Endodermal cell (in vitro differentiated cells): ENCODE results near the gene TMEM45B. TPM values are rescaled to one million over a fixed set of nuclear protein-coding genes. Genes with fewer than 3 reads are reported as not detected.
A peak's percentile ranks its signal among the peaks of the same experiment; 100 is the strongest.

Experiments used
- DNase-seq: peaks from one replicate; pipeline ENCODE4 v3.0.0-alpha.2; 2017
- H3K27ac ChIP-seq: 2 replicates; pipeline ENCODE4 v1.5.1; 2013; ENCODE audit warnings: mild to moderate bottlenecking, low read depth, low read length, moderate library complexity
- H3K27me3 ChIP-seq: 2 replicates; pipeline ENCODE4 v1.6.1; 2013; ENCODE audit warnings: mild to moderate bottlenecking, low read length, moderate library complexity; ENCODE audit not compliant: insufficient read depth, control insufficient read depth, poor library complexity, severe bottlenecking
- H3K36me3 ChIP-seq: 2 replicates; pipeline ENCODE4 v1.7.0; 2013; ENCODE audit warnings: mild to moderate bottlenecking, low read length, moderate library complexity; ENCODE audit not compliant: control insufficient read depth, insufficient read depth
- H3K4me1 ChIP-seq: one replicate; pipeline ENCODE4 v1.7.0; 2013; ENCODE audit warnings: low read length; ENCODE audit not compliant: control insufficient read depth, insufficient read depth
- H3K4me3 ChIP-seq: 2 replicates; pipeline ENCODE4 v1.5.1; 2013; ENCODE audit warnings: mild to moderate bottlenecking, low read length, moderate library complexity
- H3K9ac ChIP-seq: 2 replicates; pipeline ENCODE4 v1.6.1; 2013; ENCODE audit warnings: mild to moderate bottlenecking, low read length, moderate library complexity; ENCODE audit not compliant: poor library complexity, severe bottlenecking; ENCODE audit errors: extremely low read depth
- H3K9me3 ChIP-seq: 2 replicates; pipeline ENCODE4 v1.6.1; 2013; ENCODE audit warnings: mild to moderate bottlenecking, low read length, moderate library complexity; ENCODE audit not compliant: control insufficient read depth
- H3K27ac Mint-ChIP-seq: 2 replicates; pipeline ENCODE4 v1.8.0; 2020; ENCODE audit warnings: mixed read lengths
- H3K27me3 Mint-ChIP-seq: 2 replicates; pipeline ENCODE4 v1.8.0; 2021; ENCODE audit warnings: mild to moderate bottlenecking, mixed read lengths; ENCODE audit not compliant: insufficient read depth
- H3K36me3 Mint-ChIP-seq: 2 replicates; pipeline ENCODE4 v1.8.0; 2020; ENCODE audit warnings: low read depth, mixed read lengths
- H3K4me1 Mint-ChIP-seq: 2 replicates; pipeline ENCODE4 v1.8.0; 2020; ENCODE audit warnings: mixed read lengths
- H3K4me3 Mint-ChIP-seq: 2 replicates; pipeline ENCODE4 v1.8.0; 2020; ENCODE audit warnings: mild to moderate bottlenecking, moderate library complexity, mixed read lengths
- H3K9me3 Mint-ChIP-seq: 2 replicates; pipeline ENCODE4 v1.8.0; 2020; ENCODE audit warnings: mild to moderate bottlenecking, mixed read lengths
- CTCF ChIP-seq: fragments of 200-600 bp; sonication (generic); conservative IDR thresholded peaks from 2 replicates; pipeline ENCODE4 v1.5.0; 2021; ENCODE audit warnings: antibody characterized with exemption, mild to moderate bottlenecking
- WGBS, 2 experiments: methylation state at CpG; one replicate each; pipeline versions ENCODE4 v1.1.5 to v1.1.7; 2013; ENCODE audit warnings: missing lambda C conversion rate in 2 of 2, mixed read lengths in 1 of 2; ENCODE audit not compliant: insufficient coverage in 1 of 2, insufficient read length in 1 of 2; 5-methylcytosine and 5-hydroxymethylcytosine counted together
- total RNA-seq, 2 donors: library from RNA; stranded (reverse); fragmentation: NEBNext Ultra II Directional in 1 of 2; extraction: Animal tissue kit (Norgen Biotek cat#: 25700) in 1 of 2; gene quantifications; 2 replicates in 1 of 2; 3 replicates in 1 of 2; pipeline ENCODE4 v1.2.1, GENCODE V29; 2021

The TMEM45B gene
- total RNA-seq, 2 donors from 2014 or later: not detected

- Mint-ChIP-seq H3K9me3 (no peaks in the 10 kb centered on the region), H3K27me3 (no peaks in the 10 kb centered on the region), H3K4me1 (peaks cover 21% of the 10 kb centered on the region), H3K27ac (no peak overlapping the region), H3K36me3 (peaks cover 13% of the 10 kb centered on the region), H3K4me3 (no peak overlapping the region)
- no peak for TF ChIP-seq CTCF
- Histone ChIP-seq H3K4me1 (no peaks in the 10 kb centered on the region), H3K9me3 (no peaks in the 10 kb centered on the region), H3K4me3 (no peak overlapping the region), H3K9ac (no peak overlapping the region), H3K27ac (no peak overlapping the region), H3K27me3 (no peaks in the 10 kb centered on the region), H3K36me3 (peaks cover 15% of the 10 kb centered on the region)
- DNase-seq: no peak
- 89% methylated on average over 10 to 11 of the region's 11 CpGs for WGBS, 2 experiments
These were observed 39.4 kb downstream of the TMEM45B start for GRCh38 chr11:129855086-129855485.

- no peaks in the 10 kb centered on the region for H3K4me1 ChIP-seq
- H3K9ac ChIP-seq: no peak overlapping the region
- WGBS, 2 experiments: 73 to 89% methylated on average over 5 to 8 of the region's 8 CpGs
- Mint-ChIP-seq H3K36me3 (peaks cover 20% of the 10 kb centered on the region), H3K4me3 (no peak overlapping the region), H3K27ac (no peak overlapping the region), H3K27me3 (no peaks in the 10 kb centered on the region), H3K9me3 (no peaks in the 10 kb centered on the region), H3K4me1 (peaks cover 21% of the 10 kb centered on the region)
- no peak overlapping the region for H3K4me3 ChIP-seq
- peaks cover 22% of the 10 kb centered on the region for H3K36me3 ChIP-seq
- no peak overlapping the region for H3K27ac ChIP-seq
- H3K27me3 ChIP-seq: no peaks in the 10 kb centered on the region
- DNase-seq: no peak
- H3K9me3 ChIP-seq: no peaks in the 10 kb centered on the region
- TF ChIP-seq CTCF: no peak
These were observed 40.4 kb downstream of the TMEM45B start for GRCh38 chr11:129856036-129856435.

GRCh38 chr11:129861702-129862522 lies 46.3 kb downstream of the TMEM45B start:
- Mint-ChIP-seq H3K27me3 (no peaks in the 10 kb centered on the region), H3K4me1 (peaks cover 13% of the 10 kb centered on the region), H3K4me3 (no peak overlapping the region)

More at GRCh38 chr11:129861702-129862522, 46.3 kb downstream of the TMEM45B start:
- Histone ChIP-seq H3K4me3 (no peak overlapping the region), H3K4me1 (no peaks in the 10 kb centered on the region), H3K9ac (no peak overlapping the region), H3K27ac (peak overlapping the region; percentile 70), H3K27me3 (no peaks in the 10 kb centered on the region), H3K9me3 (peaks cover 6% of the 10 kb centered on the region), H3K36me3 (peaks cover 66% of the 10 kb centered on the region)
- no peak for TF ChIP-seq CTCF
- Mint-ChIP-seq H3K9me3 (no peaks in the 10 kb centered on the region), H3K36me3 (peaks cover 70% of the 10 kb centered on the region), H3K27ac (peak overlapping the region; percentile 88)
- 67 to 86% methylated on average over 7 to 16 of the region's 16 CpGs for WGBS, 2 experiments
- DNase-seq: peak; percentile 82
